ENCODE results near the gene KIF3C.

DNA sequence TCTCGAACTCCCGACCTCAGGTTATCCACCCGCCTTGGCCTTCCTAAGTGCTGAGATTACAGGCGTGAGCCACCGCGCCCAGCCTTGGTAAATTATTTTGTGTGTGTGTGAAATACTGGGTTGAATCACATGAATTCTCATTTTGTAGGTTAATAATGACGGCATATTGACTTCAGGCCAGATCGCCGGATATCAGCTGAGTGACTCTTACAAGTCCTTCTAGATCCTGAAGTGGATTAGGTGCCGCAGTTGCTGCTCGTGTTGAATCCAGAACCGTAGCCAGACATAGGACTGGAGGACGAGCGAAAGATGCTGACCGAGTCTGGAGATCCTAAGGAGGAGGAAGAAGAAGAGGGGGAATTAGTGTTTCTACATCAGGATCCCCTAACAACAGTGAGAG lies 12.2 kb upstream of the KIF3C start:
- TF ChIP-seq, protein P1, sequence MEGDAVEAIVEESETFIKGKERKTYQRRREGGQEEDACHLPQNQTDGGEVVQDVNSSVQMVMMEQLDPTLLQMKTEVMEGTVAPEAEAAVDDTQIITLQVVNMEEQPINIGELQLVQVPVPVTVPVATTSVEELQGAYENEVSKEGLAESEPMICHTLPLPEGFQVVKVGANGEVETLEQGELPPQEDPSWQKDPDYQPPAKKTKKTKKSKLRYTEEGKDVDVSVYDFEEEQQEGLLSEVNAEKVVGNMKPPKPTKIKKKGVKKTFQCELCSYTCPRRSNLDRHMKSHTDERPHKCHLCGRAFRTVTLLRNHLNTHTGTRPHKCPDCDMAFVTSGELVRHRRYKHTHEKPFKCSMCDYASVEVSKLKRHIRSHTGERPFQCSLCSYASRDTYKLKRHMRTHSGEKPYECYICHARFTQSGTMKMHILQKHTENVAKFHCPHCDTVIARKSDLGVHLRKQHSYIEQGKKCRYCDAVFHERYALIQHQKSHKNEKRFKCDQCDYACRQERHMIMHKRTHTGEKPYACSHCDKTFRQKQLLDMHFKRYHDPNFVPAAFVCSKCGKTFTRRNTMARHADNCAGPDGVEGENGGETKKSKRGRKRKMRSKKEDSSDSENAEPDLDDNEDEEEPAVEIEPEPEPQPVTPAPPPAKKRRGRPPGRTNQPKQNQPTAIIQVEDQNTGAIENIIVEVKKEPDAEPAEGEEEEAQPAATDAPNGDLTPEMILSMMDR (conservative IDR thresholded peaks at IDR 0.05) = no peak
- no peak for TF ChIP-seq ZFX (IDR thresholded peaks at IDR 0.05)
